ENCODE results near the gene TBCE. TPM values are rescaled to one million over a fixed set of nuclear protein-coding genes. Genes with fewer than 3 reads are reported as not detected.
"Not testable (repeated sequence)": the region's sequence is repeated elsewhere in the genome, so short reads cannot be mapped to it uniquely, and the experiment has no call there.

The TBCE gene
- total RNA-seq, 1 donor from 2014 or later, result 28.3 TPM

- DNase-seq (ENCODE audit: low read depth), result peak; percentile 18
- Histone ChIP-seq H3K9me3 (ENCODE audit: insufficient read depth, low read depth, low read length) (no peaks in the 10 kb centered on the region), H3K4me1 (ENCODE audit: insufficient read depth, low read length) (peaks cover 11% of the 10 kb centered on the region), H3K9ac (ENCODE audit: low read length) (no peak overlapping the region), H2AFZ (ENCODE audit: low read depth, low read length) (no peak overlapping the region), H3K79me2 (ENCODE audit: insufficient read depth, low read length) (no peaks in the 10 kb centered on the region), H3K27me3 (ENCODE audit: insufficient read depth, low read length) (no peaks in the 10 kb centered on the region), H3K36me3 (ENCODE audit: insufficient read depth, low read length) (peaks cover 3% of the 10 kb centered on the region), H3K4me3 (ENCODE audit: insufficient read depth, low read depth, low read length) (no peak overlapping the region), H3K4me2 (ENCODE audit: low read length) (no peak overlapping the region), H3K27ac (ENCODE audit: low read depth, low read length) (peak overlapping the region; percentile 27), H4K20me1 (ENCODE audit: insufficient read depth, low read length) (no peaks in the 10 kb centered on the region)
- peak overlapping the region; percentile 62 for H3K27ac Mint-ChIP-seq (ENCODE audit: unreplicated experiment)
- TF ChIP-seq EZH2 (IDR thresholded peaks at IDR 0.05; ENCODE audit: insufficient read depth, low read length) (no peak), CTCF (IDR thresholded peaks at IDR 0.05; ENCODE audit: insufficient read depth, low read depth, low read length) (no peak)
- H3K4me3 Mint-ChIP-seq (ENCODE audit: unreplicated experiment), result no peak overlapping the region
- no peaks in the 10 kb centered on the region for H3K9me3 Mint-ChIP-seq (ENCODE audit: unreplicated experiment)
- H3K27me3 Mint-ChIP-seq (ENCODE audit: low read depth, unreplicated experiment), result no peaks in the 10 kb centered on the region
- peaks cover 6% of the 10 kb centered on the region for H3K4me1 Mint-ChIP-seq (ENCODE audit: low read depth, unreplicated experiment)
- H3K36me3 Mint-ChIP-seq (ENCODE audit: low read depth, unreplicated experiment), result peaks cover 5% of the 10 kb centered on the region
- FAIRE-seq, result no peak
Observed at GRCh38 chr1:235468004-235468403, 100.8 kb downstream of the TBCE start.

GRCh38 chr1:235468970-235469369, 101.7 kb downstream of the TBCE start:
- FAIRE-seq (peak; percentile 32), DNase-seq (ENCODE audit: low read depth) (peak; percentile 87)
- H3K4me3 Mint-ChIP-seq (ENCODE audit: unreplicated experiment), result no peak overlapping the region
- Histone ChIP-seq H3K79me2 (ENCODE audit: insufficient read depth, low read length) (no peaks in the 10 kb centered on the region), H3K4me3 (ENCODE audit: insufficient read depth, low read depth, low read length) (no peak overlapping the region), H3K9ac (ENCODE audit: low read length) (no peak overlapping the region), H3K27me3 (ENCODE audit: insufficient read depth, low read length) (no peaks in the 10 kb centered on the region), H3K36me3 (ENCODE audit: insufficient read depth, low read length) (peaks cover 3% of the 10 kb centered on the region), H3K27ac (ENCODE audit: low read depth, low read length) (peak overlapping the region; percentile 60), H4K20me1 (ENCODE audit: insufficient read depth, low read length) (no peaks in the 10 kb centered on the region), H3K4me2 (ENCODE audit: low read length) (peak overlapping the region; percentile 74), H3K4me1 (ENCODE audit: insufficient read depth, low read length) (peaks cover 11% of the 10 kb centered on the region), H3K9me3 (ENCODE audit: insufficient read depth, low read depth, low read length) (no peaks in the 10 kb centered on the region), H2AFZ (ENCODE audit: low read depth, low read length) (no peak overlapping the region)
- peaks cover 5% of the 10 kb centered on the region for H3K36me3 Mint-ChIP-seq (ENCODE audit: low read depth, unreplicated experiment)
- peak overlapping the region; percentile 88 for H3K27ac Mint-ChIP-seq (ENCODE audit: unreplicated experiment)
- H3K4me1 Mint-ChIP-seq (ENCODE audit: low read depth, unreplicated experiment), result peaks cover 6% of the 10 kb centered on the region
- TF ChIP-seq EZH2 (IDR thresholded peaks at IDR 0.05; ENCODE audit: insufficient read depth, low read length), result no peak
- TF ChIP-seq CTCF (IDR thresholded peaks at IDR 0.05; ENCODE audit: insufficient read depth, low read depth, low read length), result peak; percentile 48
- no peaks in the 10 kb centered on the region for H3K27me3 Mint-ChIP-seq (ENCODE audit: low read depth, unreplicated experiment)
- no peaks in the 10 kb centered on the region for H3K9me3 Mint-ChIP-seq (ENCODE audit: unreplicated experiment)

- not testable (repeated sequence) for H3K27me3 ChIP-seq (ENCODE audit: insufficient read depth, low read length); H3K36me3 ChIP-seq (ENCODE audit: insufficient read depth, low read length); H4K20me1 ChIP-seq (ENCODE audit: insufficient read depth, low read length); H2AFZ ChIP-seq (ENCODE audit: low read depth, low read length); H3K4me3 Mint-ChIP-seq (ENCODE audit: unreplicated experiment); DNase-seq (ENCODE audit: low read depth); FAIRE-seq; H3K36me3 Mint-ChIP-seq (ENCODE audit: low read depth, unreplicated experiment); H3K9ac ChIP-seq (ENCODE audit: low read length); H3K79me2 ChIP-seq (ENCODE audit: insufficient read depth, low read length); H3K4me1 Mint-ChIP-seq (ENCODE audit: low read depth, unreplicated experiment); H3K9me3 Mint-ChIP-seq (ENCODE audit: unreplicated experiment); H3K27me3 Mint-ChIP-seq (ENCODE audit: low read depth, unreplicated experiment); H3K4me2 ChIP-seq (ENCODE audit: low read length); H3K4me3 ChIP-seq (ENCODE audit: insufficient read depth, low read depth, low read length); H3K9me3 ChIP-seq (ENCODE audit: insufficient read depth, low read depth, low read length)
- Histone ChIP-seq H3K4me1 (ENCODE audit: insufficient read depth, low read length) (peaks cover 11% of the 10 kb centered on the region), H3K27ac (ENCODE audit: low read depth, low read length) (peak overlapping the region; percentile 60)
- peak overlapping the region; percentile 41 for H3K27ac Mint-ChIP-seq (ENCODE audit: unreplicated experiment)
Observed at GRCh38 chr1:235469897-235470296, 102.7 kb downstream of the TBCE start.

Data from astrocyte (in vitro differentiated cells and primary cell).